Pancreas (tissue), 10 donors: ENCODE results near the gene NELFCD. TPM values are rescaled to one million over a fixed set of nuclear protein-coding genes. Genes with fewer than 3 reads are reported as not detected.
A peak's percentile ranks its signal among the peaks of the same experiment; 100 is the strongest.
"Not testable (repeated sequence)": the region's sequence is repeated elsewhere in the genome, so short reads cannot be mapped to it uniquely, and the experiment has no call there.

Experiments
- ATAC-seq, 4 donors: fragments of 200-7000 bp; cut with Tn5 transposase; one replicate each; pipeline versions ENCODE4 v1.8.0 to v1.9.1; 2020; ENCODE audit warnings: mild to moderate bottlenecking in 4 of 4, moderate library complexity in 4 of 4
- DNase-seq, 6 donors: peaks; one replicate each; pipeline ENCODE4 v3.0.0-alpha.2; 2020
- FAIRE-seq: peaks from 2 replicates; lab custom pipeline; 2012; peaks lifted over from hg19 to GRCh38; lab: Jason Lieb, UNC
- H3K27ac ChIP-seq, 4 donors: fragments of 200-600 bp; sonication (generic); 1 replicate in 3 of 4; 2 replicates in 1 of 4; pipeline versions ENCODE4 v1.5.0 to v1.8.0; 2020
- H3K27me3 ChIP-seq, 4 donors: fragments of 200-600 bp; one replicate each; pipeline ENCODE4 v1.8.0; 2021
- H3K36me3 ChIP-seq, 3 donors: fragments of 200-600 bp; sonication (generic) in 1 of 3; one replicate each; pipeline versions ENCODE4 v1.5.0 to v1.8.0; 2020 to 2021
- H3K4me1 ChIP-seq, 3 donors: fragments of 200-600 bp; one replicate each; pipeline ENCODE4 v1.8.0; 2021
- H3K4me3 ChIP-seq, 4 donors: fragments of 200-600 bp; sonication (generic) in 2 of 4; one replicate each; pipeline versions ENCODE4 v1.5.0 to v1.8.0; 2020 to 2021
- H3K9me3 ChIP-seq, 4 donors: fragments of 200-600 bp; one replicate each; pipeline ENCODE4 v1.8.0; 2021
- CTCF ChIP-seq, 4 donors: fragments of 200-600 bp; sonication (generic) in 3 of 4; IDR thresholded peaks; one replicate each; pipeline versions ENCODE4 v1.5.0 to v1.8.0; 2021; ENCODE audit warnings: antibody characterized with exemption in 4 of 4
- WGBS, 2 donors: extraction: QIAGEN DNeasy Blood & Tissue Kit; methylation state at CpG; one replicate each; pipeline ENCODE4 v1.1.7; 2013; 5-methylcytosine and 5-hydroxymethylcytosine counted together
- intact Hi-C, 3 donors: fragments of 100-400 bp; cut with DNase I; formaldehyde crosslinking; loops; one replicate each; pipeline versions ENCODE4 v1.11.1 to v1.14.2; 2022
- polyA plus RNA-seq, 2 donors: library from polyadenylated mRNA; stranded (reverse); fragments of 200-250 nt; gene quantifications; one replicate each; pipeline ENCODE4 v1.2.3, GENCODE V29; 2013
- total RNA-seq, 6 donors: library from RNA; stranded (reverse); fragmentation: NEBNext Ultra II Directional in 4 of 6; extraction: Animal tissue kit (Norgen Biotek cat#: 25700) in 4 of 6; gene quantifications; one replicate each; pipeline versions ENCODE4 v1.2.1 to v1.2.4, GENCODE V29; 2021 to 2023
- donor health status: healthy with polysubstance abuse.
- donor health status: DM: no; HTN: no; CAD: no; lungs with moderate emphysema.
- donor health status: DM: no; HTN: no; CAD: no.
- donor health status: control.
- donor health status: control.
- donor health status: Bipolar disorder and iron deficiency.
- donor health status: DM: yes; HTN: yes; CAD: no.
- donor health status: DM: no; HTN: no; CAD: no.
- donor health status: DM: no; HTN: no; CAD: no.
- donor health status: DM: yes; HTN: yes; CAD: no.

Gene NELFCD
- total and polyA plus RNA-seq, 8 donors: 17.3 to 66.4 (median 29.4) TPM

GRCh38 chr20:59040667-59041066 is 59.6 kb downstream of the NELFCD start:
- intact Hi-C loops: no loop called here
- FAIRE-seq (no peak), DNase-seq (no peak), ATAC-seq (no peak)
- TF ChIP-seq CTCF (IDR thresholded peaks at IDR 0.05): no peak
- H3K9me3 ChIP-seq: no peaks in the 10 kb centered on the region
- WGBS, 2 donors: 77 to 81% methylated on average over 5 of the region's 5 CpGs
- no peak overlapping the region for H3K27ac ChIP-seq
- peaks cover 0 to 22% (median 0%) of the 10 kb centered on the region in 3 donors for H3K36me3 ChIP-seq
- H3K4me3 ChIP-seq: no peak overlapping the region
- H3K4me1 ChIP-seq: peaks cover 4 to 19% (median 8%) of the 10 kb centered on the region in 3 donors
- H3K27me3 ChIP-seq: no peaks in the 10 kb centered on the region

DNA sequence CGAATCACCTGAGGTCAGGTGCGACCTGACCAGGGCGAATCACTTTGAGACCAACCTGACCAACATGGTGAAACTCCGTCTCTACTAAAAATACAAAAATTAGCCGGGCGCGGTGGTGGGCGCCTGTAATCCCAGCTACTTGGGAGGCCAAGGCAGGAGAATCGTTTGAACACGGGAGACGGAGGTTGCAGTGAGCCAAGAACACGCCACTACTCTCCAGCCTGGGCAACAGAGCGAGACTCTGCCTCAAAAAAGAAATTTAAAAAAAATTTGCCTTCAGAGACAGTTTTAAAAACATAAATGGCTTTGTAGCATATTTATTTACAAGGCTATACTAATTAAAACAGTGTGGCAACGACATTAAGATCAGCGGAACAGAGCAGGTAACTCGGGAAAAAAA is 60.4 kb downstream of the NELFCD start:
- H3K27me3 ChIP-seq, ATAC-seq: not testable (repeated sequence)

GRCh38 chr20:59042151-59042795 is 61.2 kb downstream of the NELFCD start, which contains the start of gene PRELID3B:
Gene PRELID3B, minus strand, starts transcription at chr20:59042786. Its CDS starts 56 bp downstream, at chr20:59042730.
- H3K27ac ChIP-seq: peak within 1 kb of the TSS; percentile 33 to 70 (median 61)
- H3K4me1 ChIP-seq: peaks cover 4 to 19% (median 8%) of the 10 kb centered on the region in 3 donors
- H3K27me3 ChIP-seq: no peaks in the 10 kb centered on the region
- FAIRE-seq: no peak
- intact Hi-C loops: no loop called here
- H3K9me3 ChIP-seq: no peaks in the 10 kb centered on the region
- peak; percentile 24 to 59 (median 46) for ATAC-seq
- peak within 1 kb of the TSS; percentile 62 to 91 (median 71) for H3K4me3 ChIP-seq
- no peak for TF ChIP-seq CTCF (IDR thresholded peaks at IDR 0.05)
- H3K36me3 ChIP-seq: peaks cover 0 to 8% (median 0%) of the 10 kb centered on the region in 3 donors
- DNase-seq: peak in 3 of 6 donors; percentile 31 to 86 (median 48)
- WGBS, 2 donors: 2% methylated on average over 40 to 50 of the region's 50 CpGs

More for the DNA sequence above, 60.4 kb downstream of the NELFCD start:
- Histone ChIP-seq H3K4me3 (peak overlapping the region in 3 of 4 donors; percentile 62 to 91 (median 80)), H3K36me3 (peaks cover 0 to 13% (median 0%) of the 10 kb centered on the region in 3 donors), H3K4me1 (peaks cover 4 to 19% (median 8%) of the 10 kb centered on the region in 3 donors)
- intact Hi-C loops, DNase-seq, H3K9me3 ChIP-seq, FAIRE-seq, H3K27ac ChIP-seq: not testable (repeated sequence)
- 86 to 88% methylated on average over 16 of the region's 16 CpGs for WGBS, 2 donors

- H3K4me1 ChIP-seq: peaks cover 4 to 19% (median 8%) of the 10 kb centered on the region in 3 donors
- peak in 1 of 4 donors; percentile 9 for TF ChIP-seq CTCF (IDR thresholded peaks at IDR 0.05)
- peaks cover 0 to under 1% (median 0%) of the 10 kb centered on the region in 3 donors for H3K36me3 ChIP-seq
- peak overlapping the region; percentile 62 to 91 (median 71) for H3K4me3 ChIP-seq
- peak overlapping the region; percentile 33 to 70 (median 61) for H3K27ac ChIP-seq
- no peaks in the 10 kb centered on the region for H3K9me3 ChIP-seq
- WGBS, 2 donors: 16% methylated on average over 64 to 66 of the region's 66 CpGs
- intact Hi-C loops: no loop called here
- ATAC-seq (peak; percentile 97 to 99 (median 98)), FAIRE-seq (no peak), DNase-seq (peak; percentile 90 to 98 (median 96))
- H3K27me3 ChIP-seq: no peaks in the 10 kb centered on the region
Measured at GRCh38 chr20:59042796-59043631, 62.0 kb downstream of the NELFCD start.

DNA sequence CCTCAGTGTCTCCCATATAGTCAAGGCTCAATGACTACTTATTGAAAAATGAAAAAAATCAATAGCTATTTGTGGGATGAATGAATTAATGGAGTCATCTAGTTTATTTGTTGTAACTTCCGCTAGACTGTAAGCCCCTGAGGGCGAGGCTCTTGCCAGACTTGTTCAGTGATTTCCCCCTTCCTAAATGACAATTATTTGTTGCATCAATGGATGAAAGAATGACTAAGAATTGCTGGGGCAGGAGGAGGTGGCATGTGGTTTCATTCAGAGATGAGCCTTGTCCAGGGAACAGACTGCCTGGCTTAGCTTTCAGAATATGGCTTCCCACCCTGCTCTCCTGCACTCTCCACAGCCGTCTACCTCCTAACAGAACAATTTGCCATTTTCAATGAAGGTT is 62.6 kb downstream of the NELFCD start:
- DNase-seq (no peak), ATAC-seq (no peak), FAIRE-seq (no peak)
- Histone ChIP-seq H3K9me3 (no peaks in the 10 kb centered on the region), H3K4me3 (no peak overlapping the region), H3K4me1 (peaks cover 4 to 19% (median 7%) of the 10 kb centered on the region in 3 donors), H3K36me3 (no peaks in the 10 kb centered on the region), H3K27ac (no peak overlapping the region), H3K27me3 (no peaks in the 10 kb centered on the region)
- intact Hi-C loops: no loop called here
- 71 to 90% methylated on average over 3 of the region's 3 CpGs for WGBS, 2 donors
- TF ChIP-seq CTCF (IDR thresholded peaks at IDR 0.05): no peak
